BJ (cell line): ENCODE results near the gene FBXO10. TPM values are rescaled to one million over a fixed set of nuclear protein-coding genes. Genes with fewer than 3 reads are reported as not detected.
A peak's percentile ranks its signal among the peaks of the same experiment; 100 is the strongest.
"Not testable (repeated sequence)": the region's sequence is repeated elsewhere in the genome, so short reads cannot be mapped to it uniquely, and the experiment has no call there.

ENCODE experiments used
- CTCF ChIA-PET: fragments of 350-600 bp; formaldehyde crosslinking; extraction: SDS; loops from one replicate; lab custom pipeline; 2021; ENCODE audit warnings: antibody characterized with exemption, inconsistent platforms; lab: Yijun Ruan, JAX
- POLR2A ChIA-PET: fragments of 300-600 bp; sonication (Branson Sonifier 250); formaldehyde crosslinking; extraction: SDS; loops from one replicate; lab custom pipeline; 2021; ENCODE audit warnings: antibody characterized with exemption; lab: Charles Lee
- DNase-seq: peaks from one replicate; pipeline ENCODE4 v3.0.0-alpha.2; 2011; ENCODE audit warnings: low read depth
- H3K27me3 ChIP-seq: 2 replicates; pipeline ENCODE4 v1.6.0; 2011; ENCODE audit warnings: low read length; ENCODE audit not compliant: control insufficient read depth, insufficient read depth
- H3K36me3 ChIP-seq: 2 replicates; pipeline ENCODE4 v1.5.1; 2011; ENCODE audit warnings: low read length; ENCODE audit not compliant: control insufficient read depth, insufficient read depth
- H3K4me3 ChIP-seq: 2 replicates; pipeline ENCODE4 v1.5.1; 2011; ENCODE audit warnings: low read depth, mild to moderate bottlenecking, control low read depth, low read length
- CTCF ChIP-seq: IDR thresholded peaks from 2 replicates; pipeline ENCODE4 v1.5.1; 2011; ENCODE audit warnings: low read depth, mild to moderate bottlenecking, control low read depth, inconsistent platforms, low read length, moderate library complexity; ENCODE audit not compliant: insufficient read depth
- polyA plus RNA-seq: library from polyadenylated mRNA; depleted of rRNA; stranded (reverse); fragments of >200 nt; gene quantifications from 2 replicates; pipeline ENCODE4 v1.2.3, GENCODE V29; 2011

Gene FBXO10
- polyA plus RNA-seq, 1 experiment: 13.3 TPM

- CTCF ChIA-PET: interaction anchor here (1.3 to 1.6 kb wide), 2 partner anchors 9 to 10 kb away, joined by 3 to 6 read pairs; no protein-coding TSS in a partner anchor
- POLR2A ChIA-PET: no interaction called here
- 0 out of 2 replicates have a peak, but pooled peaks have one; percentile 17 for TF ChIP-seq CTCF
- Histone ChIP-seq H3K4me3 (no peak overlapping the region), H3K27me3 (no peaks in the 10 kb centered on the region), H3K36me3 (peaks cover 6% of the 10 kb centered on the region)
- no peak for DNase-seq
These were observed 64.9 kb downstream of the FBXO10 start for GRCh38 chr9:37511016-37512010.

- H3K4me3 ChIP-seq, H3K27me3 ChIP-seq, H3K36me3 ChIP-seq, POLR2A ChIA-PET, DNase-seq, CTCF ChIA-PET: not testable (repeated sequence)
These were observed 66.1 kb downstream of the FBXO10 start for GRCh38 chr9:37510053-37510452.

GRCh38 chr9:37509536-37509935 lies 66.6 kb downstream of the FBXO10 start:
- DNase-seq: no peak
- POLR2A ChIA-PET: no interaction called here
- Histone ChIP-seq H3K36me3 (peaks cover 6% of the 10 kb centered on the region), H3K4me3 (no peak overlapping the region), H3K27me3 (no peaks in the 10 kb centered on the region)
- TF ChIP-seq CTCF: no peak
- CTCF ChIA-PET: interaction anchor here (2.5 kb wide), 1 partner anchor 13 kb away, joined by 5 read pairs; no protein-coding TSS in a partner anchor

GRCh38 chr9:37508834-37509206 lies 67.4 kb downstream of the FBXO10 start:
- ChIA-PET CTCF (interaction anchor here (1.1 to 2.5 kb wide), 2 partner anchors 14 to 21 kb away, joined by 3 to 5 read pairs; no protein-coding TSS in a partner anchor), POLR2A (no interaction called here)
- TF ChIP-seq CTCF: no peak

GRCh38 chr9:37508135-37508833 lies 67.9 kb downstream of the FBXO10 start:
- no peak for TF ChIP-seq CTCF
- ChIA-PET CTCF (interaction anchor here (1.1 to 2.5 kb wide), 2 partner anchors 14 to 22 kb away, joined by 3 to 5 read pairs; no protein-coding TSS in a partner anchor), POLR2A (no interaction called here)
- DNase-seq: no peak
- no peak overlapping the region for H3K4me3 ChIP-seq
- H3K27me3 ChIP-seq: no peaks in the 10 kb centered on the region
- H3K36me3 ChIP-seq: peaks cover 8% of the 10 kb centered on the region

More at GRCh38 chr9:37508834-37509206, 67.4 kb downstream of the FBXO10 start:
- H3K4me3 ChIP-seq: no peak overlapping the region
- no peaks in the 10 kb centered on the region for H3K27me3 ChIP-seq
- peaks cover 6% of the 10 kb centered on the region for H3K36me3 ChIP-seq
- no peak for DNase-seq
